Epithelial cell of prostate (primary cell): ENCODE data around the gene CDH13.

Source experiments
- DNase-seq: peaks from one replicate; pipeline ENCODE4 v3.0.0-alpha.2; 2011; ENCODE audit warnings: low read depth, low spot score
- H3K27ac ChIP-seq: fragments of 450-650 bp; 2 replicates; pipeline ENCODE4 v1.5.1; 2017; ENCODE audit warnings: mild to moderate bottlenecking

The CDH13 gene

DNA sequence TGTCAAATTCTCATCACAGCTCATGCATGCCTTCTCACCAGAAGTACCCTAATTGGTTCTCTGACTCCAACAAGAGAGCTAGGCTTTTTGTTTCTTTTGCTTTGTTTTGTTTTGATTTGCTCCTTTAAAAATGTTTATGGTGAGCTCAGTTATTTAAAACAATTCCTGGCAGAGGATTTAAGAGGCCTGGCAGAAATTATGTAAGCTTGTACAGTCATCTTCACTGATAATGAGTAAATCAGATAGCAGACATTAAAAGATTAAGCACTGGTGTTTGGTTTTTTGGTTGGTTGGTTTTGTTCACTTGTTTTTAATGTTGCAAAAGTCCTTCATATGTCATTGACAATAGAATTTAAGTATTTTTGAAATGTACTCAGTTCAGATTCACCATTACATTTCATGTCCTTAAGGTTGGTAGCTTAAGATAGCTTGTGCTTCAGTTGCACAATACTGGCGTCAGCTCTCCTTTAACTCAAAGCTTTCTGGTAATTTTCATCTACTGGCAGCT, 378.9 kb downstream of the CDH13 start:
- DNase-seq, result no peak

DNA sequence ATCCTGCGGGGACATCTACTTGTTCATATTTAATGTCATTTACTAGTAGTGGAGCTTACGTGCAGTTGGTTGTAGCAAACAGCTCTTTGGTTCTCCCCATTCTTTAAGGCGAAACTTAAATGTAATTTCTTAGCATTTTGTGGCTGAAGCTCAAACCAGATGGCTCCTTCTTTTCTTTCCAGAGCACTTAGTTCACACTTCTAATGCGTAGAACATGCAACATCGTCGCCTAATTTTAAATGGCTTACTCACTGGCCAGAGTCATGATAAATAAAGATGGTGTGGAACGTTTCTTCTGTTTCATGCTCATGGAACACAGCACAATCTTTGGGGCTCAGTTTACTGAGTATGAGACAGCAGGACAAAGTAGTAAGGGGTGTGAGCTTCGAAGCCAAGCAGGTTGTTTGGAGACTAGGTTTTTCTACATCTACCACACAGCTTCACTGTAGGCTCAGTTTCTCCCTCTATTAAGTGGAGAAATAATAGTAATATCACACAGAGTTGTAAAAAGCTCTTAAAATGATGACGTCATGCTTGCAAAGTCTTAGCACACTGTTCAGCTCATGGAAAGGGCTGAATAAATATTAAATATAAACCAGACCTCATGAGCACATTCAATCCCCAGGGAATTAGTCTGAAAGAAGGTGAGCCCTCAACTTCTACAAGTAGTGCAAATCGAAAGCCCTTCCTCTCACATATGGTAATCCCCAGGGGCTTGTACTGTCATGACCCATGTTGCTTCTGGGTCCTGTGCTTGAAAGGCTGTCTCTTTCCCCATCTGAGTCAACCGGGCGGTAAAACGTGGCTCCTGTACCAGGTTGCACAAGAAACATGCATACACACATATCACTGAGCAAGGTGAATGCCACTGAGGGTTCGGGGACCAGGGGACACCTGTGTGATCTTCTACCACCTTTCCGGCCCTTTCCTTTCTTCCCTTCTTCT, 384.3 kb downstream of the CDH13 start:
- no peak for DNase-seq

More for the DNA sequence above, 378.9 kb downstream of the CDH13 start:
- no peak overlapping the region for H3K27ac ChIP-seq

DNA sequence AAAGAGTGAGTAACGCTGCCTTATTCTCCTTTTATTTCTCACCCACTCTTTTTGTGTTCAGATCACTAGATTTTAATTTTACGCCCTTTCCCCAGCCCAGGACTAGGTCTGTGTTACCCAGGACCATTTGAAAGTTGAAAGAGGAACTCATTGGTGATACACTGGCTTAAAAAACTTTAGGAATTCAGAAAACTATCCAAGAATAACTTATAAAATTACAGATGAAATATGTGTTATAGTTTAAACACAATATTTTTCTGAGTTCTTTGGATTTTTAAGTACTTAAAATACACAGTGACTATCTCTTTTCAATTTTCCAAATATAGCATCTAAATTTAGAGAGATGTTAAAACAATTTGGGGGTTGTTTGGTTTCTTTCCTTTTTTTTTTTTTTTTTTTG, 385.2 kb downstream of the CDH13 start:
- DNase-seq, result no peak
- H3K27ac ChIP-seq, result no peak overlapping the region

More for the DNA sequence above, 384.3 kb downstream of the CDH13 start:
- no peak overlapping the region for H3K27ac ChIP-seq

DNA sequence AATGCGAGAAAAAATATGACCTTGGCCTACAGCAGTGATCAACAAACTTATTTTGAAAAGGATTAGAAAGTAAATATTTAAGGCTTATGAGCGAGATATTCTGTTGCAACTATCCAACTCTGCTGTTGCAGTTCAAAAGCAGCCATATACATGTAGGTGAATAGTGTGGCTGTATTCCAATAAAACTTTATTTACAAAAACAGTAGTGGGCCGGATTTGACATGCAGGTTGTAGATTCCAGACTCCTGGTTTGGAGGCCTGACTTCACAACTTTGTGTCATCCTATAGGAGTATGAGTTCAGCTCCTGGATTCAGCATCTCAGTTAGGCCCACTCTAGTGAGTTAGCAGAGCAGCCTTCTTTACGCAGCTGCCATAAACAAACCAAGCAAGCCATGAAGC, 386.3 kb downstream of the CDH13 start:
- no peak for DNase-seq
- H3K27ac ChIP-seq, result no peak overlapping the region

DNA sequence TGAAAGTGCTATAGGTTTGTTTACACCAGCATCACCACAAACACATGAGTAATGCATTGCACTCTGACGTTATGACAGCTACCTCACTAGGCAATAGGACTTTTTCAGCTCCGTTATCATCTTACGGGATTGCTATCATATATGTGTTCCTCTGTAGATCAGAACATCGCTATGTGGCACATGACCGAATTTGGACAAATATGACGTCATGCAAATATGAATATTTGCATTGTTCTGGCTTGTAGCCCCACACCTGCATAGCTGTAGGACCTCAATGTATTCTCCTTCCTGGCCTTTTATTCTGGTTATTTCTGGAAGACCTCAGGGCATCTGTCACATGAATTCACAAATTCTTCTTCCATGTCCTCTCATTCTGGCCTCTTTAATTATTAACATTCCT, 393.2 kb downstream of the CDH13 start:
- H3K27ac ChIP-seq, result no peak overlapping the region
- no peak for DNase-seq

DNA sequence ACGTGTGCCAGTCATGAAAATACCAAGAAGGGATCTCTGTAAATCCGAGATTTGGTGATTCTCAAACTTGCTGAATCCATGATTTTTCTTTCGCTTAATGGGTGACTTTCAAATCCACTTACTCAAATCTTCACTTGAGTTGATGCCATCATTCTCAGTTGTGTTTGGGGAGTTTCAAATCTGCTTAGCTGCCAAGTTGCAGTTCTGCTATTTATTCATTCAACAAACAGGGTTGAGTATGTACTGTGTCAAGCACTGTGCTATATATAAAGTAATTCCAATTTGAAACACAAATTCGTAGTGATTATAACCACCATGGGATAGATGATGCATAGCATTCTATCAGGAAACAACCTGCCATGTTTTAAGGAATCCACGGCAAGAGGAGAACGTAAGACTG, 394.3 kb downstream of the CDH13 start:
- no peak overlapping the region for H3K27ac ChIP-seq
- DNase-seq, result no peak

DNA sequence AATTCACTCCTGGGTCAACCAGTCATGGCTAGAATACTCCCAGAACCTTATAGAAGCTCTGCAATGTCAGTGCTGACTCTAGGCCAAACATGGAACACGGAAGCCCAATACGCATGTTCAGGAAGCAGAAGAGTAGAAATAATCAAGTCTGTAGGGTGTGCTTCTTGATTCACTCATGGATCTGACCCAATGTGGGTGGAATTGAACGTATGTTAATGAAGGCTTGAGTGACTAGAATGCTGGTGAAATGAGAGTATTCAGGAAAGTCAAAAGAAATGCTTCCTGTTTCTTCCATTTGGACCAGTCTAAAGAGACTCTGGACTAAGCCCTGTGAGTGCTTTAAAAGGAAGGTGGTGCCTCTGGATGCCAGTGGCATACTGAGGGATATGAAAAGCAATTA, 395.0 kb downstream of the CDH13 start:
- H3K27ac ChIP-seq, result no peak overlapping the region
- no peak for DNase-seq

DNA sequence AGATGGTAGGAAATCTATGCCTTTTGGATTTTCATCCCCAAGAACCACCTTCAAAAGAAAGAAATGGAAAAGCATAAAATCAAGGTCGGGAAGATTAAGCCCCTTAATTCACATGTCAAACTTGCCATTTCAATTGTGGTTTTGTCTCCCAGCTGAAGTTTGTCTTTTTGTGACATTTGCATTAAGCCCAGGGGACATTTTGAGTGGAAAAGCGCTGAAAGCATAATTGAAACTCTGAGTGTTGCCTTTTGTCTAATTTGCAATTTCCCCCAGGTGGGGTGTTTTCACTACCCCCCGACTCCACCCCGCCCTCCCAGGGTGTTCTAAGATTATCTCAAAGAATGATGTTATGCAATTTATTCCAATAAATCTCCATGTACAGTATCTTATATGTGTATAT, 396.2 kb downstream of the CDH13 start:
- no peak overlapping the region for H3K27ac ChIP-seq
- no peak for DNase-seq

DNA sequence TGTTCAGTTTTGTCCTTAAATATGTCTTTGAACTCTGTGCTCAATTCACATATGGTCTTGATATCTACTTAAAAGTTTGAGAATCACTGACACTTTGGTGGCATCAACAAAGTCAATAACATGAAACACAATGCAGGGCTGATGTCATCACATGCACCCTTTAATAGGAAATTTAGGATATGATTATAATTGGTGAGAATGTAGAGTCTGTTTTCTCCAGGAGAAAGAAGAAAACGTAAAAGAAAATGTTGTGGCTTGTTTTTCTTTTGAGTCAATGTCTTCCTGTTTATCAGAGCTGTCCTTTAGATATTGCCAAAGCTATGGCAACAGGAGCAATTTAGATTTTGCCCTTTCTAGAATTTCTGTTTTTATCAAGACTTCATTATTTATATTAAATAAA, 396.9 kb downstream of the CDH13 start:
- H3K27ac ChIP-seq, result no peak overlapping the region
- no peak for DNase-seq

DNA sequence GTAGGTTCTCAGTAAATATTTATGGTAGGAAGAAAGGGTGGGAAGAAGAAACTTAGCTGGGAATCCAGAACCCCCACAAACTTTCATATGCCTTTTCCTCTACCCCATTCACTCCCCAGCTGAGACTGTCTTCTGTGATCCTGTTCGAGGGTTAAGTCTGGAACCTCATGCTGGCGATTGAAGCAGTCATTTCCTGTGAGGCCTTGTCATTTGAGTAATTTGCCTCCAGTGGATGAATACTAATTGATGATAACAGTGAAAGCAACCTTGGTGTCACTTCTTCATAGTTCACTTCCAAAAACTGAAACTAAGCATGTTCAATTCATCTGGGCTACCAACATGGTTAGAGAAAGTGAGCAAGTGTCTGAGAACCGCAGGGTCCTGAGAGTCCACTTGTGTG, 401.2 kb downstream of the CDH13 start:
- H3K27ac ChIP-seq, result no peak overlapping the region
- DNase-seq, result no peak

DNA sequence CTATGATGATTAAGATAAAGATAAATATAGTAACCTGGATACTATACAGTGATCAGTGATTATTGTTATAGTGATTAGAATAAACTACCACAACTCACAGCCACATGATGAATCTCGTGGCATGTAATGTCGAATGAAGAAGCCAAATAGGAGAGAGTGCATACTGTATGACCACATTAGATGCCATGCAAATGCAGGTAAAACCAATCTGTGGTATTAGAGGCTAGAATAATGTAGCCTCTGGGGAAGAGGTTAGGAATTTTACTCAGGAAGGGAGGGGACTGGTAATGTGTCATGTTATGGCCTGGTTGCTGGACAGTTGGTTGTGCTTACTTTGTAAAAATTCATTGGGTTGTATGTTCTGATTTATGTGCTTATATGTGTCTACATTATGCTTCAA, 402.7 kb downstream of the CDH13 start:
- no peak overlapping the region for H3K27ac ChIP-seq
- DNase-seq, result no peak

DNA sequence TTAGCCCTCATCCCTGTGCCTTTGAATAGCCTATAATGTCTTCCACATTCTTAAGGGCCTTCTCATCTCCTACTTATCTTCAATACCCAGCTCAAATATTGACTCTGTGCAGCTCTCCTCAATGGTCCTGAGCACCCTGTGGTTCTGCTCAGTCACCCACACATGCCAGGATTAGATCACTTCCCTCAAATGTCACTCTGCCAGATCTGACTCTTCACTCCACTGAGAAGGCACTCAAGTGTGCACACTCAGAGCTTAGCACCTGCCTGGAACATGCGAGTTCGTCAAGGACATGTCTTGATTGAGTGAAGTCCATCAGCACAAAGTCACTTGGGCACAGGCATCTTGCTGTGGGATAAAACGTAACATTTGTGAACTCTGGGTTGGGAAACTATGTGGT, 404.8 kb downstream of the CDH13 start:
- H3K27ac ChIP-seq, result no peak overlapping the region
- DNase-seq, result no peak

DNA sequence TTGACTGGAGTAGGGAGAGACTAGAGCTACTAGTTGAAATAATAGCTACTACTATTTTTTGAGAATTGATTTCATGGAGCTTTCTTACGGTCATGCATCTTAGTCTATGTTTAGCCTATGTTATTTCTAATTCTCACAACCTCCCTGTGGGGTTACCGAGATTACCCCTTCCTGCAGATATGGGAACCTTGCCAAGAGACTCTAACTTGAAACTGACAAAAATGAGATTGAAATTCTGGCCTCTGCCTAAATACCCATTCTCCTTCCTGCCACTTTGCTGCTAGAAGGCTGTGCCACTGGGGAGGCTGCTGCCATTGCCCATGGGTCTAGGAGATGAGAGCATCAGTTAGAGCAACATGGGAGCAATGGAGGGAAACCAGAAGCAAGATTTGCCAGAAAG, 410.3 kb downstream of the CDH13 start:
- H3K27ac ChIP-seq, result no peak overlapping the region
- DNase-seq, result no peak

DNA sequence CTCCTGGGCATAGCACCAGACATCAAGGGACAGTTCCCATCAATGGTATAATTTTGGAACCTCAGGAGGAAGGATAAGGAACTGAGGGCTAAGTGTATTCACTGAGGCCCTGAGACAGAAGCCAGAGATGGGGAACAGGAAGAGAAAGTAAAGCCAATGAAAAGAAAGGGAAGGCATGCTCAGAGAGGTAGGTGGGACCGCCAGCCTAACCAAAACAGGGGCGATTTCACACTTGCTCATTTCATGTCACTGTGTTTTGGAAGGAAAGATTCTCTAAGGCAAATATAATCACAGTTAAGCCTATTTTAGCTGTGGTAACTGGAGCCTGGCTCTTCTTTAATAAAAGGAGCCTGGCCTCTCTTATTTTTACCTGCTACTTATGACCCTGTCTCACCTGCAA, 411.1 kb downstream of the CDH13 start:
- H3K27ac ChIP-seq, result no peak overlapping the region
- no peak for DNase-seq

DNA sequence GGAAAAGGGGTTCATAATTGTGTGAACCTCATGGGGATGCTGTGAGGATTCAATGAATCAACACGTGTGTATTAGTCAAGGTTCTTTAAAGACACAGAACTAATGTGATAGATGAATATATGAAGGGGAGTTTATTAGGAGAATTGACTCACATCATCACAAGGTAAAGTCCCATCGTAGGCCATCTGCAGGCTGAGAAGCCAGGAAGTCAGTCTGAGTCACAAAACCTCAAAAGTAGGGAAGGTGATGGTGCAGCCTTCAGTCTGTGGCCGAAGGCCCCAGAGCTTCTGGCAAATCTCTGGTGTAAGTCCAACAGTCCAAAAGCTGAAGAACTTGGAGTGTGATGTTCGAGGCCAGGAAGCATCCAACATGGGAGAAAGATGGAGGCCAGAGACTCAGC, 413.4 kb downstream of the CDH13 start:
- H3K27ac ChIP-seq, result no peak overlapping the region
- peak; percentile 24 for DNase-seq

DNA sequence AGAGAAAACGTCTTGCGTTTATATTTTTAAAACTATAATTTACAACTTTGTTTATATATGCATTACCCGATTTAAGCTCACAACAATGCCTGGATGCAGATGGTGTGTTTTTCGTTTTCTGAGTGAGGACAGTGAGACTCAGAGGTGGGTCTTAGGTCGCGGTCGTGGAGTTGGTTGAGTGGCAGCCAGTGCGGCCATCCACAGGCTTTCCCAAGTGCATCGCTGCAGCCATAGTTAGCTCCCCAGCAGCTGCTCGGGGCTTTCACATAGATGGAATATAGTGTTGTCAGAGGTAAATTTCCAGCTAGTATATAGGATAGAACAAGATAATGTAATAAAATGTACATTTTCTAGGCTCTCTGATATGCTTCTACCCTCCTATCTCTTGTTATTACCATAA, 417.8 kb downstream of the CDH13 start:
- H3K27ac ChIP-seq, result no peak overlapping the region
- DNase-seq, result no peak

DNA sequence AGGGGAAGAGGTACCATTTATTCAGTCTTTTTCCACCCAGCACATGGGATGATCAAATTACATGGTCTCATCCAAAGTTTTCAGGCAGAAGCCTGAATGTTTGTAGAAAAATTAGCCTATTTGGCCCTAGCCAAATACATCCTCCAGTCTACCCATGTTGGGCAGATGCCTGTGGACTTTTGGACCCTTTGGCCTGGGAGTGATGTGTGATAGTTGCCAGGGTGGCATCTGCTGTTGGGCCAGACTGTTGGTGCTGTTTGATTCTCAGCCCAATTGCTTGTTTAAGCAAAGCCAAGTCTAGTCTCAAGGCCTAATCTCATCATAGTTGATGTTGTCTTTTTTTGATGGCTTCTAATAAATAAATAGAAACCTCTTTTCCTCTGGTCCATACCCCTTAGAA, 419.0 kb downstream of the CDH13 start:
- H3K27ac ChIP-seq, result no peak overlapping the region
- DNase-seq, result no peak

DNA sequence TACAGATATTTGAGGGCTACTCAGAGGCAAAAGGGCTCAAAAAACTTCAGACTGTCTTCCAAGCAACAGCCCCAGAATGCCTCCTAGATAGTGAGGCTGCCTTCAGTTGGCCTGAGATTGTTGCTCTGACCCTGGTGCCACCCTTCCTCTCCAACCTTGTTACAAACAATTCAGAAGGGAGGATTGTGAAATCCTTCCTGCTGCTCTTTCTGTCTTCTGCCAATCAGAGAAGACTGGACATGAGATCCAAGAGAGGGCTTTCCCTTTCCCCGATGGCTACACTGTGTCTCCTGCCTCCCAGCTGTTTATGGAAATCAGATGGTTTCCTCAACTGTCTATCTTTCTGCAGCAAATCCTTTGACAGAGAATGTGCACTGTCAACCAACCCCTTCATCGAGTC, 419.9 kb downstream of the CDH13 start:
- no peak for DNase-seq

DNA sequence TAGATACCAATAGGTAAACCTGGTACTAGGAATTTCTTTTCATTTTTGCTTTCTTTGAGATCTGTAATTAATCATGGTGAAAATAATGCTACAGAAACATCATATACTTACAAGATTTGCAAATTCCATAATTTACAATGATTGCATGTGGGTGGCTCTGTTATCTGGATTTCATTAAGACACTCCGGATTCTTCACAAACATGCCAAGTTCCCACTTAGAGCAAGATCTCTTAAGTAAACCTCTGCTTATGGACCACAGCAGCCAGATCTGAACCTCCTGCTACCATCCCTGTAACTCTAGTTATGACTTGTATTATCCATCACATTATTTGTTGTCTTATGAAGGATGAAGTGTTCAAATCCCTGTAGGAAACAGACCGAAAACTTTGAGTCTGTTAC, 424.7 kb downstream of the CDH13 start:
- no peak overlapping the region for H3K27ac ChIP-seq
- DNase-seq, result no peak

More for the DNA sequence above, 419.9 kb downstream of the CDH13 start:
- H3K27ac ChIP-seq, result no peak overlapping the region

DNA sequence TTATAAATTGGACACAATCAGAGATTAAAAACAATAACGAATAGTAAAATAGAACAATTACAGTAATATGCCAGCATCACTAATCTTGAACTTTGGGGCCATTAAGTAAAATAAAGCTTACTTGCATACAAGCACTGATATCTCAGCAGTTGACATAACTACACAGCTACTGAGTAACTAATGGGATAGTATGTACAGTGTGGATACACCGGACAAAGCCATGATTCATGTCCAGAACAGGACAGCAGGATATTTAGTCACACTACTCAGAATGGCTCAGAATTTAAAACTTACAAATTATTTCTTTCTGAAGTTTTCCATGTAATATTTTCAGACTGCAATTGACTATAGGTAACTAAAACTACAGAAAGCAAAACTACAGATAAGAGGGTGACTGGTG, 427.5 kb downstream of the CDH13 start:
- H3K27ac ChIP-seq, result no peak overlapping the region
- no peak for DNase-seq

DNA sequence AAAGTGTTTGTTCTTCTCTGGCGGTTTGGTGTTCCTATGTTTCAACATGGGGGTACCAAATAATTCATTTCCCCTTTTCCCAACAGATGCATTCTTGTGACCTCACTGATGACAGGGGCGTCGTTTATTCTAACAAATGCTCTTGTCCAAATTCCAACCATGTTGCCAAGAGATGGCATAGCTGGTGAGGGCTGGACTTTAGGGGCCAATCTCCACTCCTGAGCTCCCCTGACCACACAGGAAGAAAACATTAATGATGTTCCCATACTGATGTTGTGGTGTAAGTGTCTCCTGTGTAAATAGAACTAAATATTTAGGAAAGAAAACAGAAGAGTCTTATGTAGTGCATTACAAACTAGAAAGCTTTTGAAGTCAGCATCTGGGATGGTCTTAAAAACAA, 431.6 kb downstream of the CDH13 start:
- no peak overlapping the region for H3K27ac ChIP-seq
- DNase-seq, result no peak

DNA sequence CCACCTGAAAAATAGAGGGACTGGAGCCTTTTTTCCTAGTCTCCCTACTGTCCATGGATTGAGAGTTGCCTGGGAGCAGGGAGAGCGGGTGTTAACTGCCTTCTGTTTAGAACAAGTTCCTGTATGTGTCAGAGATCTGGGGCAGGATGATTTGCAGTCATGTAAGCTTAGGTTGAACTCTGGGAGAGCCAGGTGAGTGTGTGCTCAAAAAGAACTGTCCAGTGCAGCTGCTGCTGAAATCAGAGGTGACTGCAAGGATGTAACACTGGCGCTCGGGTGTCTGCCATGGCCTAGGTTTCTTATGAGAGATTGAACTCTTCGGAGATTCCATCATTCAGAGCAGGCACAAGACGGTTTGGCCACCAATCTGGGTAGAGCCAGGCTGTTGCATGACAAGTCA, 432.5 kb downstream of the CDH13 start:
- peak; percentile 18 for DNase-seq
- H3K27ac ChIP-seq, result no peak overlapping the region
